Sigmoid colon (tissue), 7 donors: ENCODE data around the gene PPP6C. TPM values are rescaled to one million over a fixed set of nuclear protein-coding genes. Genes with fewer than 3 reads are reported as not detected.
"Not testable (repeated sequence)": the region's sequence is repeated elsewhere in the genome, so short reads cannot be mapped to it uniquely, and the experiment has no call there.

Source experiments
- DNase-seq: peaks from one replicate; pipeline ENCODE4 v3.0.0-alpha.2; 2019
- H3K27ac ChIP-seq, 4 donors: fragments of 200-600 bp; sonication (generic); one replicate each; pipeline ENCODE4 v1.5.1; 2016 to 2019; ENCODE audit warnings: mild to moderate bottlenecking in 1 of 4
- H3K27me3 ChIP-seq, 3 donors: fragments of 200-600 bp; sonication (generic); one replicate each; pipeline ENCODE4 v1.5.1; 2019; ENCODE audit warnings: mild to moderate bottlenecking in 1 of 3
- H3K36me3 ChIP-seq, 4 donors: fragments of 200-600 bp; sonication (generic); one replicate each; pipeline ENCODE4 v1.5.1; 2016 to 2019
- H3K4me1 ChIP-seq, 4 donors: fragments of 200-600 bp; sonication (generic); one replicate each; pipeline ENCODE4 v1.5.1; 2017 to 2019
- H3K4me3 ChIP-seq, 4 donors: fragments of 200-600 bp; sonication (generic); one replicate each; pipeline ENCODE4 v1.5.1; 2017 to 2019; ENCODE audit warnings: mild to moderate bottlenecking in 2 of 4, moderate library complexity in 1 of 4
- H3K9me3 ChIP-seq, 4 donors: fragments of 200-600 bp in 3 of 4; sonication (generic) in 3 of 4; one replicate each; pipeline versions ENCODE4 v1.5.1 to v1.6.1; 2013 to 2019
- EP300 ChIP-seq, 4 donors: sonication (generic); formaldehyde crosslinking; IDR thresholded peaks; one replicate each; pipeline ENCODE4 v1.6.1; 2017; ENCODE audit warnings: antibody characterized with exemption in 4 of 4
- POLR2A ChIP-seq, 2 donors: fragments of 450-650 bp; IDR thresholded peaks; one replicate each; pipeline ENCODE4 v1.6.1; 2016; ENCODE audit warnings: antibody characterized with exemption in 2 of 2, mild to moderate bottlenecking in 2 of 2, moderate library complexity in 2 of 2
- POLR2AphosphoS5 ChIP-seq, 4 donors: sonication (generic); formaldehyde crosslinking; IDR thresholded peaks; one replicate each; pipeline ENCODE4 v1.6.1; 2017; ENCODE audit warnings: antibody characterized with exemption in 4 of 4
- WGBS, 2 donors: extraction: QIAGEN DNeasy Blood & Tissue Kit; methylation state at CpG; one replicate each; pipeline ENCODE4 v1.1.7; 2013; 5-methylcytosine and 5-hydroxymethylcytosine counted together
- intact Hi-C: fragments of 100-400 bp; cut with DNase I; formaldehyde crosslinking; loops from one replicate; pipeline ENCODE4 v1.15.1; 2023
- polyA plus RNA-seq, 3 donors: library from polyadenylated mRNA; stranded (reverse); fragments of 200-250 nt; gene quantifications; one replicate each; pipeline ENCODE4 v1.2.3, GENCODE V29; 2013
- total RNA-seq, 4 donors: library from RNA; depleted of rRNA; stranded (reverse); fragments of >200 nt; gene quantifications; one replicate each; pipeline ENCODE4 v1.1.0, GENCODE V29; 2016
- TF ChIP-seq, protein P1 (sequence below), 4 experiments: fragments of 450-650 bp in 3 of 4; fragments of 200-600 bp in 1 of 4; IDR thresholded peaks; one replicate each; pipeline ENCODE4 v1.5.1; 2016 to 2019; ENCODE audit warnings: antibody characterized with exemption in 4 of 4, mild to moderate bottlenecking in 3 of 4, moderate library complexity in 2 of 4
- donor health status: healthy with polysubstance abuse.
- donor health status: Bipolar disorder and iron deficiency.
- donor health status: healthy.

PPP6C gene
- total and polyA plus RNA-seq, 7 donors = 24.8 to 41.6 (median 31.6) TPM

DNA sequence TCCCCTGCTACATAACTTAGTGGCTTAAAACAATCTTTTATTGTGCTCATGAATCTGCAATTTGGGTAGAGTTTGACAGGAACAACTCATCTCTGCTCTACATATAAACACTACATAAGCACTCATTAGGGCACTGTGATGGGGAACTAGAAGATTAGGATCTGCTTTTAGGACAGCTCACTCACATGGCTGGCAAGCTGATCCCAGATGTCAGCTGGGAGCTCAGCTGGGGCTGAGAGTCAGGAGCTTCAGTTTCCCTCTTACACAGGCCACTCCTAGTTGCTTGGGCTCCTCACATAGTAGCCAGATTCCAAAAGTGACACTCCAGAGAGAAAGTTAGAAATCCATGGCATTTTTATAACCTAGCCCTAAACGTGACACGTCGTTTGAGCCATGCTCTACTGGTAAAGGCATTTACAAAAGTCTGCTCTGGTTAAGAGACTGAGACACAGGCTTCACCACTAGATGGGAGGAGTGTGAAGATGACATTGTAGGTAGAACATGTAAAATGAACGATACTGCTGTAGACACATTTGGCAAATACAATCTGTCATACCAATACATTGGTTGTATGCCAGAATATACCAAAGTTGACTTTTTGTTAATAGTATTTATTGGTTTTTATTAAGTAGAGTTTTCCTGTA is 69.8 kb downstream of the PPP6C start:
- 61 to 64% methylated on average over 4 of the region's 4 CpGs for WGBS, 2 donors
- Histone ChIP-seq H3K27ac (no peak overlapping the region), H3K4me3 (no peak overlapping the region), H3K9me3 (no peaks in the 10 kb centered on the region), H3K36me3 (no peaks in the 10 kb centered on the region), H3K4me1 (peaks cover 0 to under 1% (median 0%) of the 10 kb centered on the region in 4 donors), H3K27me3 (no peaks in the 10 kb centered on the region)
- DNase-seq = no peak
- intact Hi-C loops = no loop called here
- TF ChIP-seq EP300 (IDR thresholded peaks at IDR 0.05) (no peak), POLR2AphosphoS5 (IDR thresholded peaks at IDR 0.05) (no peak), POLR2A (IDR thresholded peaks at IDR 0.05) (no peak)
- TF ChIP-seq, protein P1, sequence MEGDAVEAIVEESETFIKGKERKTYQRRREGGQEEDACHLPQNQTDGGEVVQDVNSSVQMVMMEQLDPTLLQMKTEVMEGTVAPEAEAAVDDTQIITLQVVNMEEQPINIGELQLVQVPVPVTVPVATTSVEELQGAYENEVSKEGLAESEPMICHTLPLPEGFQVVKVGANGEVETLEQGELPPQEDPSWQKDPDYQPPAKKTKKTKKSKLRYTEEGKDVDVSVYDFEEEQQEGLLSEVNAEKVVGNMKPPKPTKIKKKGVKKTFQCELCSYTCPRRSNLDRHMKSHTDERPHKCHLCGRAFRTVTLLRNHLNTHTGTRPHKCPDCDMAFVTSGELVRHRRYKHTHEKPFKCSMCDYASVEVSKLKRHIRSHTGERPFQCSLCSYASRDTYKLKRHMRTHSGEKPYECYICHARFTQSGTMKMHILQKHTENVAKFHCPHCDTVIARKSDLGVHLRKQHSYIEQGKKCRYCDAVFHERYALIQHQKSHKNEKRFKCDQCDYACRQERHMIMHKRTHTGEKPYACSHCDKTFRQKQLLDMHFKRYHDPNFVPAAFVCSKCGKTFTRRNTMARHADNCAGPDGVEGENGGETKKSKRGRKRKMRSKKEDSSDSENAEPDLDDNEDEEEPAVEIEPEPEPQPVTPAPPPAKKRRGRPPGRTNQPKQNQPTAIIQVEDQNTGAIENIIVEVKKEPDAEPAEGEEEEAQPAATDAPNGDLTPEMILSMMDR (IDR thresholded peaks at IDR 0.05) = no peak

DNA sequence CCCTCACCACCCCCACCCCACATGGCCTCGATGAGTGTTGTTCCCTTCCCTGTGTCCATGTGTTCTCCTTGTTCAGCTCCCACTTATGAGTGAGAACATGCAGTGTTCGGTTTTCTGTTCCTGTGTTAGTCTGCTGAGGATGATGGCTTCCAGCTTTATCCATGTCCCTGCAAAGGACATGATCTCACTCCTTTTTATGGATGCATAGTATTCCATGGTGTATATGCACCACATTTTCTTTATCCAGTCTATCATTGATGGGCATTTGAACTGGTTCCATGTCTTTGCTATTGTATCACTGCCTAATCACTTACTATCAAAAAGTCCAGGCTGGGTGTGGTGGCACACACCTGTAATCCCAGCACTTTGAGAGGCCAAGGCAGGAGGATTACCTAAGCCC is 70.9 kb downstream of the PPP6C start:
- H3K9me3 ChIP-seq, H3K4me1 ChIP-seq, H3K36me3 ChIP-seq, DNase-seq, H3K27ac ChIP-seq, H3K4me3 ChIP-seq, H3K27me3 ChIP-seq, intact Hi-C loops: not testable (repeated sequence)
- WGBS, 2 donors = 96% methylated on average over 2 of the region's 2 CpGs

DNA sequence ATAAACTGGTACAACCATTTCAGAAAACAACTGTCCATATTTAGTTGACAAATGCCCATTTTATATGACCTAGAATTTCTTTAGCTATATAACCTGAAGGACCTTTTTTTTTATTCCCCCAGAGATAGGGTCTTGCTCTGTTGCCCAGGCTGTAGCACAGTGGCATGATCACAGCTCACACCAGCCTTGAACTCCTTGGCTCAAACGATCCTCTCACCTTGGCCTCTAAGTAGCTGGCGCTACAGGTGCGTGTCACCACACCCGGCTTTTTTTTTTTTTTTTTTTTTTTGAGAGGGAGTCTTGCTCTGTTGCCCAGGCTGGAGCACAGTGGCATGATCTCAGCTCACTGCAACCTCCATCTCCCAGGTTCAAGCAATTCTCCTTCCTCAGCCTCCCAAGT is 75.1 kb downstream of the PPP6C start:
- H3K4me3 ChIP-seq, H3K27ac ChIP-seq, H3K9me3 ChIP-seq, intact Hi-C loops, H3K4me1 ChIP-seq, H3K36me3 ChIP-seq, DNase-seq, H3K27me3 ChIP-seq: not testable (repeated sequence)
- 82 to 97% methylated on average over 4 of the region's 4 CpGs for WGBS, 2 donors

DNA sequence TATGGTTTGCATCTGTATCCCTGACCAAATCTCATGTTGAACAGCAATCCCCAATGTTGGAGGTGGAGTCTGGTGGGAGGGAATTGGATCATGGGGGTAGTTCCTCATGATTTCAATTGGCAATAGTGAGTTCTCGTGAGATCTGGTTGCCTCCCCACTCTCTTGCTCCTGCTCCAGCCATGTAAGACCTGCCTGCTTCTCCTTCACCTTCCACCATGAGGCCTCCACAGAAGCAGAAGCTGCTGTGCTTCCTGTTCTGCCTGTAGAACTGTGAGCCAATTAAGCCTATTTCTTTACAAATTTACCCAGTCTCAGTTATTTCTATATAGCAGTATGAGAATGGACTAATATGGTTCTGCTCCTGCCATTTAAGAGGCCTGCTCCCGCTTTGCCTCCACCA is 79.1 kb downstream of the PPP6C start:
- Histone ChIP-seq H3K4me1 (no peaks in the 10 kb centered on the region), H3K36me3 (no peaks in the 10 kb centered on the region), H3K4me3 (no peak overlapping the region), H3K27ac (no peak overlapping the region), H3K9me3 (peaks cover 0 to 3% (median 0%) of the 10 kb centered on the region in 4 donors), H3K27me3 (no peaks in the 10 kb centered on the region)
- intact Hi-C loops = no loop called here
- no peak for DNase-seq
- TF ChIP-seq POLR2AphosphoS5 (IDR thresholded peaks at IDR 0.05) = no peak
- TF ChIP-seq, protein P1 (IDR thresholded peaks at IDR 0.05) = no peak
- TF ChIP-seq EP300 (IDR thresholded peaks at IDR 0.05) = no peak
- no peak for TF ChIP-seq POLR2A (IDR thresholded peaks at IDR 0.05)
- 97 to 98% methylated on average over 2 of the region's 2 CpGs for WGBS, 2 donors

DNA sequence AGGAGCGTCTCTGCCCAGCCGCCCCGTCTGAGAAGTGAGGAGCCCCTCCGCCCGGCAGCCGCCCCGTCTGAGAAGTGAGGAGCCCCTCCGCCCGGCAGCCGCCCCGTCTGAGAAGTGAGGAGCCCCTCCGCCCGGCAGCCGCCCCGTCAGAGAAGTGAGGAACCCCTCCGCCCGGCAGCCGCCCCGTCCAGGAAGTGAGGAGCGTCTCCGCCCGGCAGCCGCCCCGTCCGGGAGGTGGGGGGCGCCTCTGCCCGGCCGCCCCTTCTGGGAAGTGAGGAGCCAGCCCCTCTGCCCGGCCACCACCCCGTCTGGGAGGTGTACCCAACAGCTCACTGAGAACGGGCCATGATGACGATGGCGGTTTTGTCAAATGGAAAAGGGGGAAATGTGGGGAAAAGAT is 81.1 kb downstream of the PPP6C start:
- intact Hi-C loops, H3K27me3 ChIP-seq, H3K4me1 ChIP-seq, H3K4me3 ChIP-seq, DNase-seq, H3K36me3 ChIP-seq, H3K9me3 ChIP-seq, H3K27ac ChIP-seq: not testable (repeated sequence)
- 97 to 98% methylated on average over 26 to 31 of the region's 33 CpGs for WGBS, 2 donors

DNA sequence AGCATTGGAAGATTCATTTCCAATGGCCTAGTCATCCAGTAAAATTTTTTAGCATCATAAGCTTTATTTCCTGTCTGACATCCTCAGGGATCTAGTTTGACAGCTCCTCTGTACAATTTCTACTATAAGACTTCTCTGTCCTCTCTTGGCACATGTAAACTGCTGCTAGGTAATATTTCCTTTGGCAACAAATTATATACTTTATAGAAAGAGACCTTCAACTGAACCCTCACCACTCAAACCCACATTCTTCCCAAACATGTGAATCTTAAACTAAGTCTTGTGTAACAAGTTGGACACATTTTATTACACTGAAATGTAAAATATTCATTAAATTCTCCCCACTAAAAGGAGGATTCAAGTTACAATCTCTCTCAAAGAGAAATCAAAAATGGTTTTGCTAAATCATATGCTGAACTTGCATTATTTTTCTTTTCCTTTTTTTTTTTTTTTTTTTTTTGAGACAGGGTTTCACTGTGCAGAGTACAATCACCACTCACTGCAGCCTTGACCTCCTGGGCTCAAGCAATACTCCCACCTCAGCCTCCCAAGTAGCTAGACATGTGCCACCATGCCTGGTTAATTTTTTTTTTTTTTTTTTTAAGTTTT is 83.2 kb downstream of the PPP6C start:
- Histone ChIP-seq H3K4me1 (peaks cover 0 to 8% (median 5%) of the 10 kb centered on the region in 4 donors), H3K27ac (peak overlapping the region in 1 of 4 donors; percentile 25), H3K36me3 (no peaks in the 10 kb centered on the region), H3K4me3 (no peak overlapping the region), H3K9me3 (no peaks in the 10 kb centered on the region), H3K27me3 (no peaks in the 10 kb centered on the region)
- TF ChIP-seq POLR2AphosphoS5 (IDR thresholded peaks at IDR 0.05) (no peak), POLR2A (IDR thresholded peaks at IDR 0.05) (no peak), EP300 (IDR thresholded peaks at IDR 0.05) (no peak)
- TF ChIP-seq, protein P1 (IDR thresholded peaks at IDR 0.05) = no peak
- no peak for DNase-seq
- intact Hi-C loops = no loop called here
